ENCODE data around the gene DHRSX. TPM values are rescaled to one million over a fixed set of nuclear protein-coding genes. Genes with fewer than 3 reads are reported as not detected.

Gene DHRSX
- total and polyA plus RNA-seq, 2 of the 13 experiments (the other 11 are each of a cell fraction or from before 2014, with no cell fraction given) = 15.5 to 24.3 TPM

- no peak for TF ChIP-seq RXRA (CRISPR knock-in tag; IDR thresholded peaks at IDR 0.05)
- no peak for TF ChIP-seq ZNF256 (CRISPR knock-in tag; conservative IDR thresholded peaks at IDR 0.05)
- no peak for TF ChIP-seq SYNCRIP (IDR thresholded peaks at IDR 0.05; ENCODE audit: insufficient read depth, low read depth, low read length)
- TF ChIP-seq PRMT3 (CRISPR knock-in tag; IDR thresholded peaks at IDR 0.05; ENCODE audit: borderline replicate concordance, low read depth) = no peak
- no peak for TF ChIP-seq TEAD3 (CRISPR knock-in tag; optimal IDR thresholded peaks at IDR 0.05; ENCODE audit: borderline replicate concordance)
- TF ChIP-seq ZNF790 (CRISPR knock-in tag; IDR thresholded peaks at IDR 0.05; ENCODE audit: borderline replicate concordance) = no peak
- TF ChIP-seq SIX1 (CRISPR knock-in tag; IDR thresholded peaks at IDR 0.05; ENCODE audit: borderline replicate concordance) = no peak
- no peak for TF ChIP-seq TFDP2 (CRISPR knock-in tag; IDR thresholded peaks at IDR 0.05)
- 0 out of 2 replicates have a peak, but pooled peaks have one; percentile 14 for TF ChIP-seq ZGPAT (CRISPR knock-in tag; IDR thresholded peaks at IDR 0.05)
- no peak for TF ChIP-seq ZNF225 (CRISPR knock-in tag; IDR thresholded peaks at IDR 0.05)
- no peak for TF ChIP-seq NKX3-1 (CRISPR knock-in tag; IDR thresholded peaks at IDR 0.05)
- peak; percentile 25; the same call in 1 of the 2 replicates for TF ChIP-seq NCOR1 (IDR thresholded peaks at IDR 0.05; ENCODE audit: borderline replicate concordance, low read length)
- TF ChIP-seq ZBTB26 (CRISPR knock-in tag; IDR thresholded peaks at IDR 0.05; ENCODE audit: borderline replicate concordance) = no peak
- peak; percentile 19; the same call in 1 of the 2 replicates for TF ChIP-seq ZBTB33 (CRISPR knock-in tag; IDR thresholded peaks at IDR 0.05)
Observed at GRCh38 chrX:2466876-2467656, 33.7 kb downstream of the DHRSX start (continued).

Measured in HepG2 (cell line).